NCI-H2196 (cell line): Measurements from ENCODE around the gene CRMP1.
"Not testable (repeated sequence)": the region's sequence is repeated elsewhere in the genome, so short reads cannot be mapped to it uniquely, and the experiment has no call there.

Experiments used
- DNase-seq: peaks from one replicate; lab custom pipeline; 2025; ENCODE audit not compliant: unreplicated experiment; lab: John Stamatoyannopoulos, UW

Gene CRMP1

DNA sequence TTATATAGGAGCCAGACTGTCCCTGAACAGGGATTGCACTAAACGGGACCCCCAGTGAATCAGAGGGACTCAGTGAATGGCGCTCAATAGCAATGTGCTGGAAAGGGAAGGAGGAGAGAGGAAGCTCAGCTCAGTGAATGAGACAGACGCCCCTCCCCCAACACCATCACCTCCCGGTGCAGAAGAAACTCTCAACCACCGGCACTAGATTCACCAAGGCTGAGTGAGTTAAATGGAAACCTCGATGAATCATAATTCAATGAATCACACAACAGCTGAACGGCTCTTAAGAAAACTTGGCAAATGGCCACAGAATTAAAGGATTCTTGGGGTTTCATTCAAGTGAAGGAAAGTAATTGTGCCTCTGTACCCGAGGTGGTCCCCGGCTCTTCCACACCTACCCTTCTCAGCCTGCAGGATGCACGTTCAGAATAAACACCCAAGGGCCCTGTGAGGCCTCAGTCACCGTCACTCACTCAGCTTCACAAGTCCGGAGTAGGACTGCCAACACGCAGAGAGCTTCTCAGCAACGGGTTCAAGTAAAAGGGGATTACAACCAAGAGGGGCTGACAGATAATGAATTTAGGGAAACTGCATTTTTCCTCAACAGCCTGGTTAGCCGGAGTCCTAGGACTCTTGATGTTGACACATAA, 29.3 kb downstream of the CRMP1 start:
- peak; percentile 59 for DNase-seq

GRCh38 chr4:5858020-5858769, 34.7 kb downstream of the CRMP1 start:
- no peak for DNase-seq

DNA sequence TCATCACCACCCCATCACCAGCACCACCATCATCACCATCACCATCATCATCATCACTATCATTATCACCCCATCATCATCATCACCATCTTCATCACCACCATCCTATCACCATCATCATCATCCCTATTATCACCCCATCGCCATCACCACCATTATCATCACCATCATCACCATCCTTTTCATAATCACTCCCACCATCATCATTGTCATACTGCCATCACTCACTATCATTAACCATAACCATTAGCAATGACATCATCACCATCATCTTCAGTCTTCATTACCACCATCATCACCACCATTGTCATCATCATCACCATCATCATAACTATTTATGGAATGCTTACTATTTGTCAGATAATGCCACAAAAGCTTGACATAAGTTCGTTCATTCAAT, 35.7 kb downstream of the CRMP1 start:
- no peak for DNase-seq

- not testable (repeated sequence) for DNase-seq
Measured at GRCh38 chr4:5856362-5856761, 36.5 kb downstream of the CRMP1 start.

DNA sequence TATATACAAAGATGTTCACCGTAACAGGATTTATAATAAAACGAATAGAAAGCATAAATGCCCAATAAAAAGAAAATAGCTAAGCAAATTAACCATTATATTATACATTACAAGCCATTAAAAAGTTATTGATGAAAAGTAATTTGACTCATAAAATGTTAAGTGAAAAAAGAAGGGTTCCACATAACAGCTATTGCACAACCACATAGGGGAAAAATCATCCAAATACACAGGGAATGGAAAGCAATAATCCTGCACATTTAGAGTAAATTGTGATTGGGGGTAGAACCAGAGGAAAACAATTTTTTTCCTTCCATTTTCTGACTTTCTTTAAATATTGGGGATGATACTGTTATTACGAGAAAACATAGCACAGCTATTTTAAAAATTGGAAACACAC, 38.0 kb downstream of the CRMP1 start:
- no peak for DNase-seq

GRCh38 chr4:5852523-5853202, 40.2 kb downstream of the CRMP1 start:
- no peak for DNase-seq

DNA sequence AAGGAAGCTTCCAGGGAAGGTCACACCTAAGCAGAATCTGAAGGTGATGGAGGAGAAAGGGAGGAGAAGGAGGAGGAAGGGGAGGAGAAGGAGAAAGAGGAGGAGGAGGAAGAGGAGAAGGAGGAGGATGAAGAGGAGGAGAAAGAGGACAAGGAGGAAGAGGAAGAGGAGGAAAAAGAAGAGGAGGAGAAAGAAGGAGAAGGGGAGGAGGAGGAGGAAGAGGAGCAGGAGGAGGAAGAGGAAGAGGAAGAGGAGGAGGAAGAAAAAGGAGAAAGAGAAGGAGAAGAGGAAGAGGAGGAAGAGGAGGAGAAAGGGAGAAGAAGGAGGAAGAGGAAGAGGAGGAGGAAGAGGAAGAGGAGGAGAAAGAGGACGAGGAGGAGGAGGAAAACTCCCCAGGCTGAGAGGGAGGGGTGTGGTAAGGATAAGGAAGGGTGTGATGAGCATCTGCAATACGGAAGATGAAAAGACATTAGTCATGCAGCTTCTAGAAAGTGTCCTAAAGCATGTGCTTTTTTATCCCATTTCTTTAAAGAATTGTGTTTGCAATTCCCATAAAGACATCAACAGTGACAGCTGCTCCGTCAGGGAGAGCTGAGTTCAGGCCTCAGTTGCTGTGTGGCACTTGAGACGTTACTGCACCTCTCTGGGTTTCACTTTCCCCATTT, 41.1 kb downstream of the CRMP1 start:
- DNase-seq = no peak

- no peak for DNase-seq
Measured at GRCh38 chr4:5845035-5845905, 47.6 kb downstream of the CRMP1 start.

GRCh38 chr4:5843573-5844530, 49.0 kb downstream of the CRMP1 start:
- no peak for DNase-seq

GRCh38 chr4:5842456-5842855, 50.4 kb downstream of the CRMP1 start:
- DNase-seq = no peak

GRCh38 chr4:5839751-5840674, 52.9 kb downstream of the CRMP1 start:
- no peak for DNase-seq

DNA sequence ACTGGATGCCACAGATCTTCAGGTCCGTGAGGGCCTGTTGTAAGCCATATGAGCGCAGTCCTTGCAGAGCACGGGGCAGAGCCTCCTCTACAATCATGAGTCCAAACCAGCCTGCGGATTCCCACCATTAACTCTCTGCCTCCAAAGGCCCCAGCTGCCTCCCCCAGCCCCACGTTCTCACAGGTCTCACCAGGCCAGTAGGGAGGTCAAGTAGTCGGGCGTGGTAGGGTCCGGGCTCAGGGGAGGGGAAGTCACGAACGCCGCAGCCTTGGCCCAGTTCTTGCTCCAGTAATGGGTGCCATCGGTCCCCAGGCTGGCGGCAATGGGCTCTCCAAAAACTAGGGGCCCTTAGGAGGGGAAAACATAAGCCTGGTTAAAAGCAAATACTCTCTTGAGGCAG, 53.6 kb downstream of the CRMP1 start:
- DNase-seq = no peak

DNA sequence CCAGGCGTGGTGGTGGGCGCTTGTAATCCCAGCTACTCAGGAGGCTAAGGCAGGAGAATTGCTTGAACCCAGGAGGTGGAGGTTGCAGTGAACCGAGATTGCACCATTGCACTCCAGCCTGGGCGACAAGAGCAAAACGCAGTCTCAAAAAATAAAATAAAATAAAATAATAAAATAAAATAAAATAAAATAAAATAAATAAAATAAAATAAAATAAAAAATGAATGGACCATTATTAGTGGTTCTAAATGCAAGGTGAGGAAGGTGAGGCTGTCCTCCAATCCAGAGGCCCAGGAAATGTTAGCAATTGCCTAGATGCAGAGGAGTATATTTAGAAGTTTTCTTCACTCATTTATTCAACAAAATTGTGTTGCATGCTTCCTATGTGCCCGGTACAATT, 55.4 kb downstream of the CRMP1 start:
- DNase-seq = not testable (repeated sequence)

DNA sequence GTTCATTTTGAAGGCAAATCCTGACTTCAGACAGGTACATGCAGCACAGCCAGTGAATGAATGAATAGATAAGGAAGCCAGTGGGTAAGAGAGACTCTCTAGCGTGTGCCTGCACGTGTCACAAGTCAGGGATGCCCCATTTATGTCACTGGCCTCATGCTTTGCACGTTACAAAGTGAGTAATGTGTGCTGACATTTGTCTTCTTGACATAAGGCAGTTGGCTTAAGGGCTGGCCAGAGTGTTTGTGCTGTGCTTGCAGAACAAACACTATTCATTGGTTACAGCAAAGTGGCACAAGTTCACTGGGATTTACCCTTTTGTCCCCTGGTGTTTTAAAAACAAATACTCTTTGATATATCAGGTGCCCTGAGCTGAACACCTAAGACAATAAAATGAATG, 55.9 kb downstream of the CRMP1 start:
- no peak for DNase-seq

DNA sequence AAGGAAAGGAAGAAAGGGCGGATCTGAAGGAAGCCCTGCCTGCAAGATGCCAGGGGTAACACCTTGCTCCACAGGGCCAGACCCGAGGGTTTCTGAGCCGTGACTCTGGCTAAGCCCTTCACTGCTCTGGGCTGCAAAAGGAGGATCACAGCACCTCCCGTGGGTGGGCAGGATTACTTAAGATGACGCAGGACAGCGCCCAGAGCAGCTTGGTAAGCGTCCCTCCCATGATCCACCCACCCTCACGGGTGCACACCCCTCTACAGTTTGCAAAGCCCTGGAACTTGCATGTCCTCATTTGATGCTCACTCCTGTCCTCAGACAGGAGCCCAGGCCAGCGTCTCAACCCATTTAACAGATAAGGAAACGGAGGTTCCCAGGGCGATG, 64.9 kb downstream of the CRMP1 start:
- no peak for DNase-seq

GRCh38 chr4:5827108-5828004, 65.5 kb downstream of the CRMP1 start:
- no peak for DNase-seq

DNA sequence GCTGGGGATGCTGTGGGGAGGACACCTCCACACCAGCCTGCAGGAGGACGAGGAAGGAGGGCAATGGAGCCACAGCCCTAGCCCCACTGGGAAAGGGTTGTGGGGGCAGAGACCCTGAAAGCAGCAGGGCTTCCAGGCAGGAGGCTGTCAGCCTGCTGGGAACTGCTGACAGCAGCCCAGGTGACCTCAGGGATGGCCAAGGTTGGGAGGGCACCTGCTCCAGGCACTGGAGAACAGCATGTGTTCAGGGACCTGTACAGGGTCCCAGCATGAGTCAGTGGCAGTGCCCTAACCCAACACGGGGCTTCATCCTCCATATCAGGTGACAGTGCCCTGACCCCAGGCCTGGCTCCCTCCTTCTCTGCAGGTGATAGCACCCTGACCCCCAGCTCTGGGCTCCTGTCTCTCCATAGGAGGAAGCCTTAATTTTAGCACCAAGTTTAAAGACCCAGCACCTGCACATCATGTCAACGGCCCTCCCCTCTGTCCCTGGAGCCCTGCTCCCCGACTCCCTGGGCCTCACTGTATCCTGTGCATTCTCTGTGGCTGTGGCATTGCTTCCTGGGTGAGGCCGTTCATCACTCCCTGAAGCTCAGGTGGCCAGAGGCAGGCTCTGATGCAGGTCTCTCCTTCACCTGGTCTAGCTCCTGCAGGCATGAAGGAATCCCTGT, 66.3 kb downstream of the CRMP1 start:
- DNase-seq = no peak
